ENCODE data around the gene TYROBP. TPM values are rescaled to one million over a fixed set of nuclear protein-coding genes. Genes with fewer than 3 reads are reported as not detected.

TYROBP gene
- total RNA-seq, 1 donor from 2014 or later, result not detected

GRCh38 chr19:35901055-35901644 is 6.9 kb downstream of the TYROBP start:
- H3K4me3 Mint-ChIP-seq, result peak overlapping the region; percentile 95
- intact Hi-C loops (cut with micrococcal nuclease), result loop anchor here (5.0 to 10.0 kb wide), 2 partner anchors 566 to 689 kb away; no protein-coding TSS in a partner anchor
- ChIA-PET POLR2A (interaction anchor here (0.6 to 2.6 kb wide), 19 partner anchors 8 to 1315 kb away, joined by 3 to 29 read pairs (median 6); partner anchors contain the start of genes APLP1, IGFLR1, LIN37 and POLR2I), CTCF (no interaction called here)
- no peaks in the 10 kb centered on the region for H3K9me3 Mint-ChIP-seq
- no peak for DNase-seq
- no peak for ATAC-seq (ENCODE audit: low read depth)
- H3K27ac Mint-ChIP-seq, result peak overlapping the region; percentile 97
- peaks cover 77% of the 10 kb centered on the region for H3K4me1 Mint-ChIP-seq
- no peak for TF ChIP-seq CTCF (IDR thresholded peaks at IDR 0.05)
- H3K36me3 Mint-ChIP-seq (ENCODE audit: low read depth), result peaks cover 27% of the 10 kb centered on the region
- H3K27me3 Mint-ChIP-seq, result no peaks in the 10 kb centered on the region

DNA sequence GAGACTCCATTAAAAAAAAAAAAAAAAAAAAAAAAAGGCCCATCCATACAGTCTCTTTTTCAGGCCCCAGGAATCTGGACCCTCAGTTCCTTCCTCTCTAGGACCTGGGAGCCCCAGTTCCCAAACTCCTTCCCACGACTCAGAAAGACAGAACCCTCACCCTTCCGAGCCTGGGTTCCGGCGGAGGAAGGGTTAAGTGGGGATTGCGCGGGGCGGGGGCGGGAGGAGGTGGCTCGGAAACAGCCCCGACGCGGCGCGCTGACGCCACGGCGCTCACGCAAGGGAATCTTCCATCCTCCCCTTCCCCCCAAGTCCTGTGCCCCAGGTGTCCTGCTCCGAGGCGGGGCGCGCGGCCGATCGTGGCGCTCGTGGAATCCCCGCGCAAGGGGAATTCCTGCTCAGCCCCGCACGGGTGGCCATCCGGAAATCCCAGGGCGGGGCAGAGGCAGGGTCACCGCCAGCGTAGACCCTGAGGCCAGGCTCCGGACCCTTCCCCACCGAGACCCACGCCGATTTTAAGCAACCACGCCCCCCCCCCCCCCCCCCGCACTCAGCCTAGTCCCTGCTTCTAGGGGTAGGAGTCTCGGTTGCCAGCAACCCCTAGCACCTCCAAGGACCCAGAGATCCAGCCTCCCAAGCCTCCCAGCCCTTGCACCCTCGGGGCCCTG is 8.4 kb downstream of the TYROBP start:
- Mint-ChIP-seq H3K27ac (peak overlapping the region; percentile 95), H3K36me3 (ENCODE audit: low read depth) (peaks cover 39% of the 10 kb centered on the region), H3K27me3 (no peaks in the 10 kb centered on the region), H3K4me3 (peak overlapping the region; percentile 95), H3K9me3 (no peaks in the 10 kb centered on the region), H3K4me1 (peaks cover 77% of the 10 kb centered on the region)
- no peak for TF ChIP-seq CTCF (IDR thresholded peaks at IDR 0.05)
- peak; percentile 93 for DNase-seq
- ChIA-PET CTCF (no interaction called here), POLR2A (interaction anchor here (0.6 to 2.6 kb wide), 15 partner anchors 9 to 971 kb away, joined by 3 to 29 read pairs (median 6); partner anchors contain the start of genes IGFLR1, LIN37, PSENEN and TYROBP)
- peak; percentile 57 for ATAC-seq (ENCODE audit: low read depth)
- intact Hi-C loops (cut with micrococcal nuclease), result loop anchor here (1.0 to 10.0 kb wide), 9 partner anchors 10 to 687 kb away; partner anchors contain the start of genes CAPNS1, THAP8 and WDR62

- ChIA-PET POLR2A (interaction anchor here (1.0 to 2.4 kb wide), 4 partner anchors 12 to 33 kb away, joined by 4 to 10 read pairs (median 5); no protein-coding TSS in a partner anchor), CTCF (no interaction called here)
- ATAC-seq (ENCODE audit: low read depth), result no peak
- H3K9me3 Mint-ChIP-seq, result no peaks in the 10 kb centered on the region
- peaks cover 52% of the 10 kb centered on the region for H3K36me3 Mint-ChIP-seq (ENCODE audit: low read depth)
- peaks cover 65% of the 10 kb centered on the region for H3K4me1 Mint-ChIP-seq
- no peak for TF ChIP-seq CTCF (IDR thresholded peaks at IDR 0.05)
- H3K27ac Mint-ChIP-seq, result peak overlapping the region; percentile 95
- intact Hi-C loops (cut with micrococcal nuclease), result loop anchor here (2.0 kb wide), 1 partner anchor 242 kb away; the partner anchor contains the start of gene CAPNS1
- no peak for DNase-seq
- H3K27me3 Mint-ChIP-seq, result no peaks in the 10 kb centered on the region
- H3K4me3 Mint-ChIP-seq, result peak overlapping the region; percentile 95
These were observed 9.6 kb downstream of the TYROBP start for GRCh38 chr19:35898499-35898809.

DNA sequence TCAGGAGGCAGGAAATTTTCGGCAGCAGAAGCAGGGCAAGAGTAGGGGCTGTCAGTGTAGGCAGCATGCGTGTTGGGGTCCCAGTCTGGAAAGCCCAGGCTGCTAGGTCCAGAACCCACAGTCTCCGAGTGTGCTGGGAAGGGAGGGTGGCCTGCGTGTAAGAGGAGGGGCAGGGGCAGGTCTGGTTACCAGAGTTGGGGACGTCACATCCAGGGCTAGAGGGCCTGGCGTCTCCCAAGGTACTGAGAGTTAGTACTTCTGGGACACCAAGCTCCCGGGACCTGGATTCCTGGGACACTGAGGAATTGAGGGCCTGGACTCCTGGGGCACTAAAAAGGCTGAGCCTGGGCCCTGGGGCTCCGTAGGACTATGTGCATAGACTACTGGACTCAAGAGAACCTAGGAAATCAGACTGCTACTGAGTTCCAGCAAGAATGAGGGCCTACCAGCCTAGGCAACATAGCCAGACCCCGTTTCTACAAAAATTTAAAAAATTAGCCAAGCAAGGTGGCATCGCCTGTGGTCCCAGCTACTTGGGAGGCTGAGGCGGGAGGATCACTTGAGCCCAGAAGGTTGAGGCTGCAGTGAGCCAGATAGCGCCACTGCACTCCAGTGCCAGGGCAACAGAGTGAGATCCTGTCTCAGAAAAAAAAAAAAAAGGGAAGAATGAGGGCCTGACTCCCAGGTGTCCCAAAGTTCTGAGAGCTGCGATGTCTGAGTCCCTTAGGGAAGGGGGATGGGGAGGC is 10.2 kb downstream of the TYROBP start:
- Mint-ChIP-seq H3K4me3 (peak overlapping the region; percentile 95), H3K9me3 (no peaks in the 10 kb centered on the region), H3K36me3 (ENCODE audit: low read depth) (peaks cover 57% of the 10 kb centered on the region), H3K4me1 (peaks cover 63% of the 10 kb centered on the region), H3K27ac (peak overlapping the region; percentile 62), H3K27me3 (no peaks in the 10 kb centered on the region)
- no peak for TF ChIP-seq CTCF (IDR thresholded peaks at IDR 0.05)
- ChIA-PET CTCF (no interaction called here), POLR2A (interaction anchor here (1.0 to 2.4 kb wide), 4 partner anchors 11 to 33 kb away, joined by 4 to 10 read pairs (median 5); no protein-coding TSS in a partner anchor)
- intact Hi-C loops (cut with micrococcal nuclease), result loop anchor here (2.0 kb wide), 1 partner anchor 243 kb away; the partner anchor contains the start of gene CAPNS1
- ATAC-seq (ENCODE audit: low read depth) (no peak), DNase-seq (no peak)
